Neural progenitor cell (in vitro differentiated cells): ENCODE data around the gene UBAP2.

Source experiments
- EZH2 ChIP-seq: fragments of 200-600 bp; sonication (generic); IDR thresholded peaks from 2 replicates; pipeline ENCODE4 v1.6.1; 2017; ENCODE audit warnings: antibody characterized with exemption, mild to moderate bottlenecking, moderate library complexity
- TF ChIP-seq, protein P1 (sequence below): fragments of 200-600 bp; sonication (generic); IDR thresholded peaks from 2 replicates; pipeline ENCODE4 v1.5.1; 2017; ENCODE audit warnings: antibody characterized with exemption, mild to moderate bottlenecking

DNA sequence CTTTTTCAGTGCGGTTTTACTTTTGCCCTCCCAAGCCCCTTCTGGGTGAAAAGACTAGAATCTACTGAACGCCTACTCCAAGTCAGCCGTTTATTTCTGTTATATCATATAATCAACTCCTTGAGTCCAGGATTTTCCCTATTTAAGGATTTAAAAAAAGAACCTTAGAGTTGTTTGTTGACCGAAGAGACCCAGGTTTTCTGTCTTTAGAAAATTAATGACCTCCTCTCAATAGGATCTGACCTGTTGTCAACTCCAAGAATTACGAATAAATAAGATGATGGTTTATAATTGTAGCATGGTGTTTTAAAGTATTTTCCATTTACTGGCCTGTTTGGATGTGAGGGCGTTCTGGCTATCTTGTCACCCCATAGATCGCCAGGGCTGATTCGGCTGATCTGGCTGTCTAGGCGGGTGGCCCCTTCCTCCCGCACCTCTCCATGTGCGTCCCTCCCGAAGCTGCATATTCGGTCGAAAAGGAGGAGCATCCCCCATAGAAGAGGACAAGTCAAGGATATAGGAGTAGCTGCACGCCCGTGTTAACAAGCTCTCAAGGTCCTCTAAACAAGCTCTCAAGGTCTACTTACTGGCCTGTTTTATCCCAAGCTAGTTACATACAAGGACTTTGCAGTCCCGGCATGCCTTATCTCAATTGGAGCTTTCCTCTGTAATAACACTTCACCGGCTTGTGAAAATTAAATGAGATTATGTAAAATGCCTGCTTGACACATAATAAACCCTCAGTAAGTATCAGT lies 1.1 kb upstream of the UBAP2 start:
- TF ChIP-seq, protein P1, sequence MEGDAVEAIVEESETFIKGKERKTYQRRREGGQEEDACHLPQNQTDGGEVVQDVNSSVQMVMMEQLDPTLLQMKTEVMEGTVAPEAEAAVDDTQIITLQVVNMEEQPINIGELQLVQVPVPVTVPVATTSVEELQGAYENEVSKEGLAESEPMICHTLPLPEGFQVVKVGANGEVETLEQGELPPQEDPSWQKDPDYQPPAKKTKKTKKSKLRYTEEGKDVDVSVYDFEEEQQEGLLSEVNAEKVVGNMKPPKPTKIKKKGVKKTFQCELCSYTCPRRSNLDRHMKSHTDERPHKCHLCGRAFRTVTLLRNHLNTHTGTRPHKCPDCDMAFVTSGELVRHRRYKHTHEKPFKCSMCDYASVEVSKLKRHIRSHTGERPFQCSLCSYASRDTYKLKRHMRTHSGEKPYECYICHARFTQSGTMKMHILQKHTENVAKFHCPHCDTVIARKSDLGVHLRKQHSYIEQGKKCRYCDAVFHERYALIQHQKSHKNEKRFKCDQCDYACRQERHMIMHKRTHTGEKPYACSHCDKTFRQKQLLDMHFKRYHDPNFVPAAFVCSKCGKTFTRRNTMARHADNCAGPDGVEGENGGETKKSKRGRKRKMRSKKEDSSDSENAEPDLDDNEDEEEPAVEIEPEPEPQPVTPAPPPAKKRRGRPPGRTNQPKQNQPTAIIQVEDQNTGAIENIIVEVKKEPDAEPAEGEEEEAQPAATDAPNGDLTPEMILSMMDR: no peak
- TF ChIP-seq EZH2: no peak
